NCI-H524 treated with DMSO at 0.1 percent for 48 hours (cell line): ENCODE data around the gene LENG1.

ENCODE experiments used
- DNase-seq: peaks from one replicate; lab custom pipeline; 2025; lab: John Stamatoyannopoulos, UW

LENG1 gene

DNA sequence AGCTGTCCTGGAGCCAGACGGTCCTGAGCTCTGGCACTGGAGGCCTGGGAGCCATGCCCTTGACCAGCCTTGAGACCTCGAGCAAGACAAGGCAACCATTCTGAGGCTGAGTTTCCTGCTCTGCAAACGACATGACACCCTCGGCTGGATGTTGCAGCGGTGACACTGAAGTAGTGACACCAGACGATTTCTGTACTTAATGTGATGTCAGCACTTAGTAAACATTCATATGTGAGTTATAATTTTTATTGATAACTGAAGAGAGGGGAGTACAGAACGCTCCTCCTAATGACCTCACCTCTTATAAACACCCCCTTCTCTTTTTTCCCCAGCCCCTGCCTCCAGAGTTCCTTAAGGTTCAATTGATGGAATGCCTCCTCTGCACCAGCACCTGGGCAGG, 51.0 kb downstream of the LENG1 start:
- no peak for DNase-seq

DNA sequence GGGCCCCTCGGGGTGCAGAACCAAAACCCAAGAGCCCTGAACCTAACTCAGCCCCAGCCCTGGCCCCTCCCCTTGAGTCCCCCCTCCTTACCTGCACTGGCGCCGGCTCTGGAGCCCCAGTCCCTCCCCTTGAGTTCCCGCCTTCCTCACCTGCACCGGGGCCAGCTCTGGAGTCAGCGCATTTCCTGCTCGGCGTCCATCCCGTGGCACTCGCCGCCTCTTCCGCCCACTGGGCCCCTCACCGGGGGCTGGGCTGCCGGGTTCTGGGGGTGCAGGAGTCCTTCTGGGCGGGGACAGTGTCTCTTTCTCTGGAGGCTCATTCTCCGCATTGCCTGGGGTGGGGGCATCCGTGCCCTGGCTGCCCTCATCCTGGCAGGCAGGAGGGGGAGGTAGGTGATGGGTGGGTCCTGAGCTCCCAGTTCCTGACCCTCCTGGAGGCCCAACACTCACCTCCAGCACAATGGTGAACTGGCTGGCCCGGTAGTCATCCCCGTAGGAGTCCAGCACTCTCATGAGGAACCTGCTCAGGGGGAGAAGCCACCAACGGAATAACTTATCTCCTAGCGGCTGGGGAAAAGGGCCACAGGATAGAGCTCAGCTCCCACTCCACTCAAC, 51.5 kb downstream of the LENG1 start:
- DNase-seq = no peak

DNA sequence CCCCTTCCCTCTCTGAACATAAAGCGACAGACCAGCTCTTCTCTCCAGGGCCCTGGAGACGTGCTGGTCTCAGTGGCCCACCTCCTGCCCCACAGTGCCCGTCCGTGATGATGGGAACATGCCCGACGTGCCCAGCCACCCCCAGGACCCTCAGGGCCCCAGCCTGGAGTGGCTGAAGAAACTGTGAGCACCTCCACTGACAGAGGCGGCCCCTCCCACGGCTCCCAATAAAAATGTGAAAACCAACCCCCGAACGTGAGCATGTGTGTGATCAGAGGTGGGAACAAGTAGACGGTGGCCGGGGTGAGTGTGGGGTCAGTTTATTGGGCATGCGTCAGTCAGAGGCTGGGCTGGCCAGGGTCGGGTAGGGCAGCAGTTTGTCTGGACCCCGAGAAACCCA, 52.8 kb downstream of the LENG1 start:
- DNase-seq = no peak

DNA sequence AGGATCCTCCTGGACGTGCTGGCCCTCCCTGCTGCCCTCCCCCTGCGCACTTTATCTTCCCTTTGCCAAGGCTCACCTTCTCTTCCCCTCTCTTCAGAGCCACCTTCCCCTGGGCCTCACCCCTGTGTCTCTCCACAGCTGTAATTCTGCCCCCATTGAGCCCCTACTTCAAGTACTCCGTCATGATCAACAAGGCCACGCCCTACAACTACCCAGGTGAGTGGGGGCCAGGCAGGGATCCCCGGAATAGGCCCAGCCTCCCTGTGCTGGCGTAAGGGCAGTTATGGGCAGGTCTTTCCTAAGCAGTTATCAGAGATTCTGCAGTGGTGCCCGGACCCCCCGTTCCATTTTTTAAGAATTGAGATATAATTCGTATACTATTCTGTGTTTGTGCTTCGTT, 53.7 kb downstream of the LENG1 start:
- no peak for DNase-seq
